NOMO-1 (cell line): ENCODE measurements around the gene PP2D1.
"Not testable (repeated sequence)": the region's sequence is repeated elsewhere in the genome, so short reads cannot be mapped to it uniquely, and the experiment has no call there.

ENCODE experiments used
- DNase-seq, 2 experiments: peaks; one replicate each; lab custom pipeline; 2025; ENCODE audit not compliant: unreplicated experiment in 2 of 2; lab: John Stamatoyannopoulos, UW

The PP2D1 gene

DNA sequence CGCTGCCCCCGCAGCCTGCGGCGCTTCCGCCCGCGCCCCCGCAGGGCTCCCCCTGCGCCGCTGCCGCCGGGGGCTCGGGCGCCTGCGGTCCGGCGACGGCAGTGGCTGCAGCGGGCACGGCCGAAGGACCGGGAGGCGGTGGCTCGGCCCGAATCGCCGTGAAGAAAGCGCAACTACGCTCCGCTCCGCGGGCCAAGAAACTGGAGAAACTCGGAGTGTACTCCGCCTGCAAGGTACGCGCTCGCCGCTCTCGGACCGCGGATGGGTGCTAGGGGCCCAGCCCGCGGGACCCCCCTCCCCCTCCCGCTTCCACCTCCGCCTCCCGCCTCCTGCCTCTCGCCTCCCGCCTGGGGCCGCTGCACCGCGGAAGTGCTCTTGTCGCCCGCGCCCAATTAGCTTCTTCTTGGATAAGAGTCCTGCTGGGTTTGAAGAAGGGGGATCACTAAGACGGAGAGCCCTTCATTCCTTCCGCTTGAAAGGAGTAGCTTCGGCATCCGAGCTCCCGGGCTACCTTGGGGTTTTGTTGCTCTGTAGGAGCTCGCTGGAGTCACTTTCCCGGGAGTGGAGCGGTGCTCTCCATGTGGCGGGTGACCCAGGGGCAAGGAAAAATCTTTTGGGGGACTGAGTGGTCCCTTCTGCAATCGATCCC is 28.6 kb upstream of the PP2D1 start:
- DNase-seq: peak; percentile 57 to 61

GRCh38 chr3:20039765-20040547 is 27.9 kb upstream of the PP2D1 start, which contains the start of gene KAT2B:
KAT2B (plus strand) TSS chr3:20040446; CDS start chr3:20040478, 32 bp downstream.
- DNase-seq: peak; percentile 66 to 89

DNA sequence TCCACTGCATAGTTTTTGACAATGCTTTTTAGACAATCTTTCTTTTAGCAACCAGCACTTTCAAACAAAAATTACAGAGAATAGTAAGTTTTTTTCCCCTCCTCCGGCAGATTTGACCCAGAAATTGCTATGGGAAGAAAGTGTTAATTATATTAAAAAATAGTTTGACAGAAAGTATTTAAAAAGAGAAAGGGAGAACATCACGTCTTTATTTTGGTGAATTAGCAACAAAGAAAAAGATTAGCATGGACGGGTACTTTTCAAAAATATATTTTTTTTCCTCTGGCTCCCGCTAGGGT is 27.4 kb upstream of the PP2D1 start:
- no peak for DNase-seq

GRCh38 chr3:20038699-20039465 is 26.8 kb upstream of the PP2D1 start:
- no peak for DNase-seq

- no peak for DNase-seq
Observed at GRCh38 chr3:20037255-20037996, 25.4 kb upstream of the PP2D1 start.

DNA sequence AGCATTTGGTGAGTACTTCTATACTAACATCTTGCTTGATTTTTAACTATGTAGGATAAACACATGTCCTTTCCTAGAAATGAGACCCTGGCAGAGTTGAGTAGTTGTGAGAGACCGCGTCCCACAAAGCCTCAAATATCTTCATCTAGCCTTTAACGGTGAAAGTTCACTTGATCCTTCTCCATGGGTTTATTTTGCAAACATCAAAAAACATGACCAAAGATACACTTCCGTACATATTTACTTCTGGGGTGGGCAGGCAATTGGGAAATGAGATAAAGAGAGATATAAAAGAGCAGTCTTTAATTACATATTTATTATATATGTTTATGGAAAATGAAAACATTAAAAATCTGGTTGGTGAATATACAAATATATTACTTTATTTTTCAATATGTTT is 23.0 kb upstream of the PP2D1 start:
- no peak for DNase-seq

DNA sequence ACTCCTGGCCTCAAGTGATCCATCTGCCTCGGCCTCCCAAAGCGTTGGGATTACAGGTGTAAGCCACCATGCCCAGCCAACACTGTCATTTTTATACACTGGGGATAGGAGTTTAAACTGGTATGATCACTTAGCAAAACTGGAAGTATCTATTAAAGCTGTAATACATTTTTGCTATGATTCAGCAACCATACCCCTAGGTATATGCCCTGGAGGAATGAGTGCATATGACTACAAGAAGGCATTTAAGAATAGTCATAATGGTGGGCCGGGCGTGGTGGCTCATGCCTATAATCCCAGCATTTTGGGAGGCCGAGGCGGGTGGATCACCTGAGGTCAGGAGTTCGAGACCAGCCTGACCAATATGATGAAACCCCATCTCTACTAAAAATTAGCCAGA is 19.9 kb upstream of the PP2D1 start:
- not testable (repeated sequence) for DNase-seq

GRCh38 chr3:20028905-20029331 is 16.9 kb upstream of the PP2D1 start:
- no peak for DNase-seq

- no peak for DNase-seq
Observed at GRCh38 chr3:20027136-20027535, 15.1 kb upstream of the PP2D1 start.

- peak in 1 of 2 experiments; percentile 24 for DNase-seq
Observed at GRCh38 chr3:20023623-20024405, 11.8 kb upstream of the PP2D1 start.

DNA sequence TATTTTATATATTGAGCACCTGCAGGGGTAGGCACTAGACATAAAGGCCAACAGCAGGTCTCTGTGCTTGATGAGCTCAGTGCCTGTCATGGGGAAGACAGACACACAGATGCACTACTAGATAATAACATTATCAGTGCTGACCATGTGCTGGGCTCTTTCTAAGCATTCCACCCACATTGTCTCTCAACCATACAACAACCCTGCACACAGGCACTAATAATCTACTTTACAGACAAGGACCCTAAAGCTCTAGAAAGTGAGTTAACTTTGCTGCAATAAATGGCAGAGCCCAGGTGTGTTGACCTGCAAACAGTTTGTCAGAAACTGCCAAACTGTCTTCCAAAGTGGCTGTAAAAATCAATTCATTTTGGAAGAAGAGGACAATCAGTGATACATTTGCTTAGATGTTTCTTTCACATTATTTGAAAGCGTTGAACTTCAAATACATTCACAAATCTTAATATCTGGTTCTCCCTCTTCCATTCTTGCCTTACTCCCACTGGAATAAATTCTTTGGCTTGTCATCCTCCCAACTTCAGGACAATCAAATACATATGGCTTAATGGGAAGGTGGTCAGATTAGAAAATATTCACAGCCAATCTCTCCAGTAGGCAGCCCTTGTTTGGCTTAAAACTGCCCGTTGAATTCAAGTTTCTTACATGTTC is 11.0 kb upstream of the PP2D1 start:
- no peak for DNase-seq

DNA sequence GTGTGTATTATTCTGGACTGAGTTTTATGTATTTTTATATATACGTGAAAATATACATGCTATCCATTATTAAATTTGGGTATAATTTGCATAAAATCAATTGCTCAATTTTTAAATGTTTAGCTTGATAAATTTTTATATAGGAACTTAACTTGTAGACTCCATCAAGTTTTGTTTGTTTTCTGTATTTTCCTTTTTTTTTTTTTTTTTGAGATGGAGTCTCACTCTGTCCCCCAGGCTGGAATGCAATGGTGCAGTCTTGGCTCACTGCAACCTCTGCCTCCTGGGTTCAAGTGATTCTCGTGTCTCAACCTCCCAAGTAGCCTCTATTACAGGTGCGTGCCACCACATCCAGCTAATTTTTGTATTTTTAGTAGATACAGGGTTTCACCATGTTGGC is 4.0 kb upstream of the PP2D1 start:
- DNase-seq: not testable (repeated sequence)

DNA sequence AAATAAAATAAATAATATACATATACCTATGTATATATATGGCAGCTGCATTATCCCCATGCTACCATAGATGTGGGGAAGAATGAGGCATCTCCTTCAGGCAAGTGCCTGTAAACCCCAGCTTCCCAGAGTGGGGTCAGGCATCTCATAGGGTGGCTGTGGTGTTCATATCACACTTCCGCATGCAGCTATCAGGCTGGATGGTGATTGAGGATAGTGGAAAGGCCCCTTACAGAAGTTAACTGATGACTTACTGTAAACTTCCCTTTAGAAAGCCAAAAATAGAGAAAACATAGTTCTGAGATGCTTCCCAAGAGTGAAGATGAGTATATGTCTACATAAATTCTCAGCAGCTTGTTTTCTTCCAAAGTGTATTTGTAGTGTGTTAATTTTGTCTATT is 3.5 kb upstream of the PP2D1 start:
- no peak for DNase-seq

DNA sequence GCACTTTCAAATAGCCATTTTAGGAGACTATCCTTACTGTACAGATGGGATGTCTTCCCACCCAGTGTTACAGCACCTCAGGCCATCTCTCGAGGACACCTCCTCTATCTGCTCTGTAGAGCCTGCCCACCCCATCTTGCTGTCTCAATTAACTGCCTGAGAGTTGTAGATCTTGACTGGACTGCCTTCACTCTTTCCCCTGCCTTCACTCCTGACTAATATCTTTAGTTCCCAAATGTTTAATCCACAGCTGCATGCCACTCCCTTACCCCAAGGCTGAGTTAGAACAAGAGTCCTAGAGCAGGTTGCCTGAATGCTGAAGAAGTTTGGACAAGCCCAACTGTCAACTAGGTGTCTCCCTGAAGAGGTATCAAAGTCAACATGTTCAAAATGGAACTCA is 1.3 kb upstream of the PP2D1 start:
- no peak for DNase-seq

- no peak for DNase-seq
Observed at GRCh38 chr3:20008646-20009045, 3.4 kb downstream of the PP2D1 start.

DNA sequence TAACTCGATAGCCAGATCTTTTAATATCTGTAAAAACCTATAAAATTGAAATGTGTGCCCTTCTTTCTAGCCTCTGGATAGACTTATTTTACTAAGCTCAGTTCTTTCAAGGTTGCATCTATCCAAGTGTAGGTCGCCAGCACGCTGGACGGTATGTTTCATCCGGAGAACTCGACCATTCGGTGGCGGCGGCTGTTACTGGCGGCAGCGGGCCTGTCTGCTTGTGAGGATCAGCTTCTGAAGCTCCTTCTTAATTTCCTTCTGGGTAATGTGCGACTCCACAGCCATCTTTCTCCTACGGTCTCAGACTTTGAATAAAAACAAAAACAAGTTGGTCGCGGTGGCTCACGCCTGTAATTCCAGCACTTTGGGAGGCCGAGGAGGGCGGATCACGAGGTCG is 4.1 kb downstream of the PP2D1 start:
- no peak for DNase-seq

DNA sequence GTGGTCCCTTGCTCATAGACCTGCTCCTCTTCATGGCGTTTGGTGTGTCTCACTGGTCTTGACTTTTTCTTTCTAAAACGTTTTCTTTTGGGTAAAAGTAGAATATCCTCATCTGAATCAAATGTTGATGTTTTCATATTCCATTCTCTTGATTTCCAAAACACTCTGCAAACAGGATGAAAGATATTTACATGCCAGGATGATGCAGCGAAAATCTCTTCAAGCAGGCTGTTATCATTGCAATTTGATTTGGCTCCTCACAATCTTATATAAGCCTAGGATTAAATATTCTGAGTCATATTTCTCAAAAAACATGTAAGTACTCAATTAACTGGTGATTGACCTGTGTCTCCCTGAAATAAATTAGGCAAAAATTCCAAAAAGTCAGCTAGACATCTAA is 10.1 kb downstream of the PP2D1 start:
- no peak for DNase-seq

DNA sequence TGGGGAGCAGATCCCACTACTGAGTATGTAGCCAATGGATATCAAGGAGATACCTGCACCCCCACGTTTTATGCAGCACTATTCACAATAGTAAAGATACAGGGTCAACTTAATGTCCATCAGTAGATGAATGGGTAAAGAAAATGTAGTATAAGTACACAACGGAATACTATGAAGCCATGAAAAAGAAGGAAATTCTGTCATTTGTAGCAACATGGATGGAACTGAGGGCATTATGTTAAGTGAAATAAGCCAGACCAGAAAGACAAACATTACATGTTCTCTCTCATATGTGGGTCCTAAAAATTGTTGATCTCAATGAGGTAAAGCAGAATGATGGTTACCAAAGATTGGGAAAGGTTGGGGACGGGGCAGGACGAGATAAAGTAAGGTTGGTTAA is 14.6 kb downstream of the PP2D1 start:
- DNase-seq: no peak

GRCh38 chr3:19994796-19995195 is 17.3 kb downstream of the PP2D1 start:
- DNase-seq: no peak

GRCh38 chr3:19988904-19989303 is 23.2 kb downstream of the PP2D1 start:
- not testable (repeated sequence) for DNase-seq
